GM23248 (cell line): ENCODE results near the gene TSHR. TPM values are rescaled to one million over a fixed set of nuclear protein-coding genes. Genes with fewer than 3 reads are reported as not detected.

ENCODE experiments used
- DNase-seq: peaks from one replicate; pipeline ENCODE4 v3.0.0-alpha.2; 2015
- H2AFZ ChIP-seq: fragments of 200-600 bp; sonication (generic); 2 replicates; pipeline ENCODE4 v1.6.1; 2016; ENCODE audit warnings: antibody characterized with exemption
- H3F3A ChIP-seq: fragments of 200-600 bp; sonication (generic); 2 replicates; pipeline ENCODE4 v1.6.1; 2016; ENCODE audit warnings: mild to moderate bottlenecking, antibody characterized with exemption, mixed run types; ENCODE audit not compliant: insufficient read depth
- H3K27ac ChIP-seq: fragments of 200-600 bp; sonication (generic); 2 replicates; pipeline ENCODE4 v1.5.1; 2016; ENCODE audit warnings: mild to moderate bottlenecking
- H3K27me3 ChIP-seq: fragments of 200-600 bp; sonication (generic); replicated peaks from 2 replicates; pipeline ENCODE4 v1.6.1; 2016; ENCODE audit warnings: mild to moderate bottlenecking; ENCODE audit not compliant: insufficient read depth
- H3K36me3 ChIP-seq: fragments of 200-600 bp; sonication (generic); 2 replicates; pipeline ENCODE4 v1.6.1; 2016; ENCODE audit warnings: low read depth, mild to moderate bottlenecking
- H3K4me1 ChIP-seq: fragments of 200-600 bp; sonication (generic); 2 replicates; pipeline ENCODE4 v1.6.1; 2016; ENCODE audit warnings: mild to moderate bottlenecking; ENCODE audit not compliant: insufficient read depth
- H3K4me2 ChIP-seq: fragments of 200-600 bp; sonication (generic); one replicate; pipeline ENCODE4 v1.6.1; 2016; ENCODE audit warnings: mild to moderate bottlenecking; ENCODE audit not compliant: unreplicated experiment
- H3K4me3 ChIP-seq: fragments of 200-600 bp; sonication (generic); 2 replicates; pipeline ENCODE4 v1.5.1; 2016; ENCODE audit warnings: mild to moderate bottlenecking
- H3K79me2 ChIP-seq: fragments of 200-600 bp; sonication (generic); 2 replicates; pipeline ENCODE4 v1.6.1; 2016; ENCODE audit warnings: mild to moderate bottlenecking; ENCODE audit not compliant: insufficient read depth
- H3K9ac ChIP-seq: fragments of 200-600 bp; sonication (generic); 2 replicates; pipeline ENCODE4 v1.6.1; 2016; ENCODE audit warnings: mild to moderate bottlenecking
- H3K9me2 ChIP-seq: fragments of 200-600 bp; sonication (generic); 2 replicates; pipeline ENCODE4 v1.6.1; 2016; ENCODE audit warnings: mixed run types, mild to moderate bottlenecking, moderate library complexity; ENCODE audit not compliant: insufficient read depth
- H3K9me3 ChIP-seq: fragments of 200-600 bp; sonication (generic); one replicate; pipeline ENCODE4 v1.6.1; 2017; ENCODE audit warnings: low read depth
- H4K20me1 ChIP-seq: fragments of 200-600 bp; sonication (generic); 2 replicates; pipeline ENCODE4 v1.6.0; 2016; ENCODE audit not compliant: insufficient read depth
- EZH2 ChIP-seq: fragments of 200-600 bp; sonication (generic); IDR thresholded peaks from 2 replicates; pipeline ENCODE4 v1.6.1; 2018; ENCODE audit warnings: antibody characterized with exemption, mild to moderate bottlenecking; ENCODE audit not compliant: insufficient read depth, poor library complexity, severe bottlenecking
- EZH2phosphoT487 ChIP-seq: fragments of 200-600 bp; sonication (generic); IDR thresholded peaks from 2 replicates; pipeline ENCODE4 v1.6.1; 2018; ENCODE audit warnings: antibody characterized with exemption, moderate library complexity, mild to moderate bottlenecking, low read depth; ENCODE audit not compliant: insufficient read depth
- WGBS, 2 experiments: methylation state at CpG; one replicate each; pipeline ENCODE4 v1.1.6; 2015 to 2017; ENCODE audit warnings: low lambda C conversion rate in 2 of 2, low coverage in 1 of 2; ENCODE audit errors: missing lambda C conversion rate in 2 of 2; 5-methylcytosine and 5-hydroxymethylcytosine counted together
- in situ Hi-C: fragments of 300-500 bp; cut with MboI; formaldehyde crosslinking; loops from 2 replicates; pipeline ENCODE4 v1.15.0; 2020
- polyA plus RNA-seq: library from polyadenylated mRNA; unstranded; fragments of >200 nt; fragmentation: Nextera tagmentation; extraction: Ambion mirVana; gene quantifications from 2 replicates; pipeline ENCODE4 v1.2.1, GENCODE V29; 2016
- total RNA-seq: library from RNA; depleted of rRNA; stranded (reverse); fragments of >200 nt; shearing (Covaris generic); gene quantifications from 2 replicates; pipeline ENCODE4 v1.2.3, GENCODE V29; 2014

The TSHR gene
- total and polyA plus RNA-seq, 2 experiments from 2014 or later = not detected

- Histone ChIP-seq H3K9ac (no peak overlapping the region), H3K27ac (no peak overlapping the region), H2AFZ (no peak overlapping the region), H3K4me1 (no peaks in the 10 kb centered on the region), H3K27me3 (0 out of 2 replicates have a peak, but pooled peaks cover 3% of the 10 kb centered on the region), H3F3A (no peaks in the 10 kb centered on the region), H3K4me3 (no peak overlapping the region), H3K4me2 (no peak overlapping the region), H3K79me2 (no peaks in the 10 kb centered on the region), H3K9me2 (no peaks in the 10 kb centered on the region), H4K20me1 (no peaks in the 10 kb centered on the region), H3K9me3 (no peaks in the 10 kb centered on the region), H3K36me3 (no peaks in the 10 kb centered on the region)
- DNase-seq = no peak
- in situ Hi-C loops = no loop called here
- TF ChIP-seq EZH2 = no peak
- no peak for TF ChIP-seq EZH2phosphoT487
- WGBS, 2 experiments = 85 to 86% methylated on average over 8 of the region's 8 CpGs
Measured at GRCh38 chr14:81005540-81006228, 50.3 kb downstream of the TSHR start.

- in situ Hi-C loops = no loop called here
- Histone ChIP-seq H3K79me2 (no peaks in the 10 kb centered on the region), H3K36me3 (no peaks in the 10 kb centered on the region), H3K9ac (no peak overlapping the region), H2AFZ (no peak overlapping the region), H4K20me1 (no peaks in the 10 kb centered on the region), H3K9me3 (no peaks in the 10 kb centered on the region), H3K4me2 (no peak overlapping the region), H3K27me3 (0 out of 2 replicates have a peak, but pooled peaks cover 3% of the 10 kb centered on the region), H3K4me3 (no peak overlapping the region), H3F3A (no peaks in the 10 kb centered on the region), H3K9me2 (no peaks in the 10 kb centered on the region), H3K4me1 (no peaks in the 10 kb centered on the region), H3K27ac (no peak overlapping the region)
- WGBS, 2 experiments = 70 to 78% methylated on average over 3 of the region's 3 CpGs
- no peak for TF ChIP-seq EZH2phosphoT487
- no peak for TF ChIP-seq EZH2
- no peak for DNase-seq
Measured at GRCh38 chr14:81006266-81006665, 50.8 kb downstream of the TSHR start.

- H3F3A ChIP-seq = no peaks in the 10 kb centered on the region
- DNase-seq = no peak
- no peak overlapping the region for H3K9ac ChIP-seq
- H3K9me2 ChIP-seq = no peaks in the 10 kb centered on the region
- WGBS, 2 experiments = 77 to 87% methylated on average over 1 of the region's 1 CpG
- H3K27ac ChIP-seq = no peak overlapping the region
- no peak overlapping the region for H2AFZ ChIP-seq
- no peaks in the 10 kb centered on the region for H3K79me2 ChIP-seq
- no peaks in the 10 kb centered on the region for H3K36me3 ChIP-seq
- no peak overlapping the region for H3K4me2 ChIP-seq
- in situ Hi-C loops = no loop called here
- 0 out of 2 replicates have a peak, but pooled peaks cover 2% of the 10 kb centered on the region for H3K27me3 ChIP-seq
- H3K9me3 ChIP-seq = no peaks in the 10 kb centered on the region
- H3K4me1 ChIP-seq = no peaks in the 10 kb centered on the region
- H4K20me1 ChIP-seq = no peaks in the 10 kb centered on the region
- TF ChIP-seq EZH2 (no peak), EZH2phosphoT487 (no peak)
- no peak overlapping the region for H3K4me3 ChIP-seq
Measured at GRCh38 chr14:81007131-81007530, 51.7 kb downstream of the TSHR start.

- Histone ChIP-seq H3K4me3 (no peak overlapping the region), H3F3A (no peaks in the 10 kb centered on the region), H3K9ac (no peak overlapping the region), H3K36me3 (no peaks in the 10 kb centered on the region), H3K4me1 (no peaks in the 10 kb centered on the region), H2AFZ (no peak overlapping the region), H3K27me3 (no peaks in the 10 kb centered on the region), H3K9me2 (no peaks in the 10 kb centered on the region), H3K27ac (no peak overlapping the region), H3K9me3 (no peaks in the 10 kb centered on the region), H4K20me1 (no peaks in the 10 kb centered on the region), H3K79me2 (no peaks in the 10 kb centered on the region), H3K4me2 (no peak overlapping the region)
- DNase-seq = no peak
- WGBS, 2 experiments = 66 to 73% methylated on average over 2 of the region's 2 CpGs
- TF ChIP-seq EZH2phosphoT487 (no peak), EZH2 (no peak)
- in situ Hi-C loops = no loop called here
Measured at GRCh38 chr14:81009346-81009745, 53.9 kb downstream of the TSHR start.

- Histone ChIP-seq H3F3A (no peaks in the 10 kb centered on the region), H3K4me2 (no peak overlapping the region), H2AFZ (no peak overlapping the region), H3K4me1 (no peaks in the 10 kb centered on the region), H3K9me2 (no peaks in the 10 kb centered on the region), H3K9me3 (no peaks in the 10 kb centered on the region), H3K27me3 (no peaks in the 10 kb centered on the region), H3K4me3 (no peak overlapping the region), H3K36me3 (no peaks in the 10 kb centered on the region), H3K9ac (no peak overlapping the region), H3K27ac (no peak overlapping the region), H4K20me1 (no peaks in the 10 kb centered on the region), H3K79me2 (no peaks in the 10 kb centered on the region)
- 44 to 46% methylated on average over 3 of the region's 3 CpGs for WGBS, 2 experiments
- no peak for TF ChIP-seq EZH2phosphoT487
- TF ChIP-seq EZH2 = no peak
- in situ Hi-C loops = no loop called here
- DNase-seq = no peak
Measured at GRCh38 chr14:81018251-81018650, 62.8 kb downstream of the TSHR start.
